Mucosa of rectum (tissue), 2 donors: ENCODE data around the gene NAV1.

Experiments used
- H3K27ac ChIP-seq, 2 donors: one replicate each; pipeline ENCODE4 v1.7.0; 2013; ENCODE audit warnings: inconsistent platforms in 2 of 2, low read depth in 2 of 2, low read length in 2 of 2
- H3K27me3 ChIP-seq, 2 donors: one replicate each; pipeline ENCODE4 v1.7.0; 2013; ENCODE audit warnings: low read length in 2 of 2; ENCODE audit not compliant: control insufficient read depth in 2 of 2, insufficient read depth in 2 of 2
- H3K36me3 ChIP-seq, 2 donors: one replicate each; pipeline ENCODE4 v1.7.0; 2013; ENCODE audit warnings: low read length in 2 of 2; ENCODE audit not compliant: control insufficient read depth in 2 of 2, insufficient read depth in 2 of 2
- H3K4me1 ChIP-seq, 2 donors: one replicate each; pipeline ENCODE4 v1.7.0; 2013; ENCODE audit warnings: low read length in 2 of 2, mild to moderate bottlenecking in 1 of 2; ENCODE audit not compliant: control insufficient read depth in 2 of 2, insufficient read depth in 2 of 2
- H3K4me3 ChIP-seq, 2 donors: one replicate each; pipeline ENCODE4 v1.7.0; 2013; ENCODE audit warnings: low read length in 2 of 2
- H3K9ac ChIP-seq, 2 donors: one replicate each; pipeline ENCODE4 v1.7.0; 2013; ENCODE audit warnings: low read length in 2 of 2, low read depth in 1 of 2, mild to moderate bottlenecking in 1 of 2
- H3K9me3 ChIP-seq, 2 donors: one replicate each; pipeline ENCODE4 v1.7.0; 2013; ENCODE audit warnings: low read length in 2 of 2; ENCODE audit not compliant: control insufficient read depth in 2 of 2
- donor health status: healthy.
- donor health status: Normal muscosa, but diverticular disease.

The NAV1 gene

DNA sequence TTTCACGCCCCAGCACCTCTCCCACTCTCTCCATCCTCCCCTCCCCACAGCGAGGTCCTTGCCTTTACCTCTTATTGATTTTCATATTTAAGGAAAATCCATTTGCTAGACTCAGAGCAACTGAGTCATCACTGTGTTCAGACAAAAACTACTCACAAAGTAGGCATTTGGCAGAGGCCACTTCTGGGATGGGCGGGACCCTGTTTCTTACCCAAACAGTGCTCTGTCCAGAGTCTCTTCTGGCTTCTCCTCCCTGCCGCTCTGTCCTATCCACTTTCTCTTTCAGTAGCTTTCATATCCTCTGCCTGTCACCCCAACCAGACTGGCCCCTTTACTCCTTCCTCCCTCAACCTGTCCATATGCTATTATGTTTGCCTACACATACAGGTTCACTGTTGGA lies 2.4 kb upstream of the NAV1 start:
- H3K9ac ChIP-seq, result no peak overlapping the region
- H3K27ac ChIP-seq, result peak overlapping the region; percentile 45 to 54
- no peak overlapping the region for H3K4me3 ChIP-seq
- no peaks in the 10 kb centered on the region for H3K36me3 ChIP-seq
- H3K27me3 ChIP-seq, result peaks cover 21 to 25% of the 10 kb centered on the region in 2 donors
- H3K4me1 ChIP-seq, result peaks cover 9 to 16% of the 10 kb centered on the region in 2 donors
- no peaks in the 10 kb centered on the region for H3K9me3 ChIP-seq

- Histone ChIP-seq H3K4me3 (no peak overlapping the region), H3K27ac (peak overlapping the region; percentile 0 to 11), H3K4me1 (peaks cover 9 to 14% of the 10 kb centered on the region in 2 donors), H3K36me3 (no peaks in the 10 kb centered on the region), H3K27me3 (peaks cover 21 to 25% of the 10 kb centered on the region in 2 donors), H3K9me3 (no peaks in the 10 kb centered on the region), H3K9ac (no peak overlapping the region)
Measured at GRCh38 chr1:201537028-201537427, 1.9 kb upstream of the NAV1 start.

GRCh38 chr1:201537467-201537866 lies 1.5 kb upstream of the NAV1 start:
- no peak overlapping the region for H3K9ac ChIP-seq
- H3K27me3 ChIP-seq, result peaks cover 23 to 25% of the 10 kb centered on the region in 2 donors
- H3K36me3 ChIP-seq, result no peaks in the 10 kb centered on the region
- H3K4me3 ChIP-seq, result no peak overlapping the region
- no peak overlapping the region for H3K27ac ChIP-seq
- H3K4me1 ChIP-seq, result peaks cover 9 to 14% of the 10 kb centered on the region in 2 donors
- H3K9me3 ChIP-seq, result no peaks in the 10 kb centered on the region

DNA sequence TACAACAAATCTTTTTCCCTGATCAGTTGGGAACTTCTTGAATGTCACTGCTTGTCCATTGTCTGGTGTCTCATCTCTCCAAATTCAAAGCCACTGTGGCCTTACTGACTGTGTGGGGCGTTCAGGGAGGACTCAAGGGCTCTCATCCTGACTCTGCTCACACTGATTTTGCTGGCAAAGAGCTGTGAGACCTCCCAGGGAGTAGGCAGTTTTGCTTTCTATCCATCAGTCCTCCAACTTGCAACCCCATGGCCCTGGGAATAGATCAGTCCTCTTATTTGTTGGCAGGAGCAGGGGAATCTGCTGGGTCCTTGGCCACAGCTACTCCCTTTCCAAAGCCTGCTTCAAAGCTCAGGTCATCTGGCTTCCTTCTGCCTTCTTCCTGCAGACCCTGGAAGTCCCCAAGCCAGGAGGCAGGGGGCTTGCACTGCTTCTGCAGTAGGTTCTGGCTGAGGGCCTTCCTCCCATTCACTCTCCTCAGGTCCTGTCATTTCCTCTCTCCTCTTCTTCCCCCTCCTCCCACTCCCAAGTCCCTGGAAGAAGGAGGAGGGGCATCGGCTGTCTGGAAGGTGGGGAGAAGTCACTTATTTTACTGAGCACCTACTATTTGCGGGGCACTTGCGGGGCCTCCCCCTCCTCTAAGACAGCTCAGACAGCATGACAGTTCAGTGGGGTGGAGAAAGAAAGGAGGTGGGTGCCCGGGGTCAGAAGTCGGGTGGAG lies 876 bp upstream of the NAV1 start:
- Histone ChIP-seq H3K4me3 (peak overlapping the region; percentile 57 to 65), H3K36me3 (no peaks in the 10 kb centered on the region), H3K4me1 (peaks cover 9 to 14% of the 10 kb centered on the region in 2 donors), H3K9me3 (no peaks in the 10 kb centered on the region), H3K27me3 (peaks cover 23 to 25% of the 10 kb centered on the region in 2 donors), H3K27ac (peak overlapping the region in 1 of 2 donors; percentile 26), H3K9ac (peak overlapping the region; percentile 32 to 68)

DNA sequence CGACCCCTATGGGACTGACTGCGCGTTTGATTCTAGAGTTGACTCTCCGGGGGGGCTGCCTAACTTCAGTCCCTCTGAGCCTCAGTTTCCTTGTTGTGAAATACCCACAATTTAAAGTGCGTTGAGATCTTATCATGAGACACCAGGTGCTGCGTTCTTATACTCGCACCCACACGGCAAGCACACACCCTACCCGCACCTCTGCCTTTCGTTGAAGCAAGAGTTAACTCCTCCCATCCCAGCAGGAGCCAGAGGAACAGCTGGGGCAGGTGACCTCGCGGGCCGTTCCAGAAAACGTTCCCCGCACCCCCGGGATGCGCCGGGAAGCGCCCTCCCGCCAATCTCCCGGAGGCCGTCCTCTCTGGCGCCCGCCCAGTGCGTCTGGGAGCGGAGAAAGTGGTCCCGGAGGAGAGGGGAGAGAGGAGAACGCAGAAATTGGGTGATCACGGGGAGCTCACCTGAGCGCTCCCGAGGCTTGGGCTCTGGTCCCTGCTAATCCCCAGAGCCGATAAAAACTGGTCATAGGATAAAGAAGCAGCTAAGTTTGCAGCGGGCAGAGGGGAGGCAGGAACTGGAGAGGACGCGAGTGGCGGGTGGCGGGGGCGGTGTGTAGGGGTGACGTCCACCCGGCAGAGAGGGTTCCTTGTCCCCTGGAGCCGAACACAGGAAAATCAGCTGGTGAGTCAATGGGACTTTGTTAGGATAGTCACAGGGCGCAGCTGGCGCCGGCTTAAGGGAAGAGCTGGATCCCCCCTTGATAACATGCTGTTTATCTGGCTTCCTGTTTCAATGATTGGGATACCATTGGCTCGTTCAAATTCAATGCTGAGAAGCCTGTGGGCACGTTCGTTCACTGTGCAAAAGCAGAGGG lies 869 bp downstream of the NAV1 start:
- H3K9ac ChIP-seq, result peak overlapping the region; percentile 49 to 68
- peak overlapping the region; percentile 57 to 65 for H3K4me3 ChIP-seq
- H3K27me3 ChIP-seq, result peaks cover 23 to 25% of the 10 kb centered on the region in 2 donors
- H3K36me3 ChIP-seq, result no peaks in the 10 kb centered on the region
- H3K27ac ChIP-seq, result peak overlapping the region; percentile 26 to 59
- H3K9me3 ChIP-seq, result no peaks in the 10 kb centered on the region
- H3K4me1 ChIP-seq, result peaks cover 9 to 14% of the 10 kb centered on the region in 2 donors

- H3K4me3 ChIP-seq, result no peak overlapping the region
Measured at GRCh38 chr1:201540846-201541735, 2.2 kb downstream of the NAV1 start.

DNA sequence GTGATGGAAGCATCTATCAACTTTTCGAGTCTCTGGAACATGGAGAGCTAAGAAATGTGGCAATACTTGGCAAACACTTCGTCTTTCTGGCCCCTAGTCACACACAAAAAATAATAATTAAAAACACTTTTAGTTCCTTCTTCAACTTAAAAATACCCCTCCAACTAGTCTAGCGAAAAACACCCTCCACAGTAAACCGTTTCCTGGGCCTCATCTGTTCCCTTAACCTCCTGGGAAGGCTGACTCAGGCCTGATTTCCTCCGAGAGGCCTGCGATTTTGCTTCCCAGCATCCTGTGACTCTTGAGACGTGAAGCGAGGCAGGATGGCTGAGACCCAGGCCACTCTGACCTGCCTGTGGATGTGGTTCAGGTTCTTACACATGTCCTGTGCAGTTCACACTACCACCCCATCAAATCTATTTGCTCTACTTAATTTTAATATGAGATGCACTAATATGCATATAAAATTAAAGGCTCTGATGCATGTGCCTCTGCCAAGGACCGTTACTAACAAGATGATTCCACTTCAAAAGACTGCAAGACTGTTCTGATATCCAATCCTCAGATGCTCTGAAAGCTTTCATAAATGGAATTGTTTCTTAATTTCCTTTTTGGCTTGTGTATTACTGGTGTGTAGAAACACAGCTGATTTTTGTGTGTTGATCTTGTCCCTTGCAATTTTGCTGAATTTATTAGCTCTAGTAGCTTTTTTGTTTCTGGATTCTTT lies 3.5 kb downstream of the NAV1 start:
- peaks cover 18 to 19% of the 10 kb centered on the region in 2 donors for H3K27me3 ChIP-seq
- H3K9me3 ChIP-seq, result no peaks in the 10 kb centered on the region
- no peak overlapping the region for H3K27ac ChIP-seq
- H3K4me1 ChIP-seq, result peaks cover 9% of the 10 kb centered on the region in 2 donors
- H3K4me3 ChIP-seq, result no peak overlapping the region
- H3K36me3 ChIP-seq, result no peaks in the 10 kb centered on the region
- H3K9ac ChIP-seq, result no peak overlapping the region

More at GRCh38 chr1:201540846-201541735, 2.2 kb downstream of the NAV1 start:
- Histone ChIP-seq H3K9ac (no peak overlapping the region), H3K4me1 (peaks cover 9 to 14% of the 10 kb centered on the region in 2 donors), H3K36me3 (no peaks in the 10 kb centered on the region), H3K27ac (no peak overlapping the region), H3K9me3 (no peaks in the 10 kb centered on the region), H3K27me3 (peaks cover 23 to 25% of the 10 kb centered on the region in 2 donors)

GRCh38 chr1:201543871-201544642 lies 5.1 kb downstream of the NAV1 start:
- Histone ChIP-seq H3K4me1 (peaks cover 0 to 6% of the 10 kb centered on the region in 2 donors), H3K27ac (no peak overlapping the region), H3K36me3 (no peaks in the 10 kb centered on the region), H3K9ac (no peak overlapping the region), H3K4me3 (no peak overlapping the region), H3K9me3 (no peaks in the 10 kb centered on the region), H3K27me3 (peaks cover 6 to 8% of the 10 kb centered on the region in 2 donors)

DNA sequence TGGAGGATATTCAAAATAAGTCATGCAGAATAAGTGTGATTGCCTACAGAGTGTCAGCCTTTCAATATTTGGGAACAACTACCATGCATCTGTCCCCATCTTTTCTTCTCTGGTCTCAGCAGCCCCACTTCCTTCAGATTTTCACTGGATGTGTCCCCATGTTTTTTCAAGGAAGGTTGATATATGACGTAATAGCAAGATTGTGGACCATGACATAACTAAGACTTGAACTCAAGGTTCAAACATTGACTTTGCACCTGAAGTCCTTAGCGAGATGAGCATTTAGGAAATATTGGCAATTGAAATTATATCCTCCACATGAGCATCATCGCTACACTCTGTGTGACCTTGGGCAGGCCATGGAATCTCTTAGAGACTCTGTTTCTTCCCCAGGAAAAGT lies 5.8 kb downstream of the NAV1 start:
- Histone ChIP-seq H3K4me1 (peaks cover 0 to 2% of the 10 kb centered on the region in 2 donors), H3K4me3 (no peak overlapping the region), H3K27me3 (peaks cover 3 to 6% of the 10 kb centered on the region in 2 donors), H3K36me3 (no peaks in the 10 kb centered on the region), H3K27ac (no peak overlapping the region), H3K9ac (no peak overlapping the region), H3K9me3 (no peaks in the 10 kb centered on the region)
